Right lobe of liver (tissue), 6 donors: ENCODE results near the gene MBNL3. TPM values are rescaled to one million over a fixed set of nuclear protein-coding genes. Genes with fewer than 3 reads are reported as not detected.

Experiments used
- ATAC-seq, 4 donors: fragments of 200-7000 bp; cut with Tn5 transposase; one replicate each; pipeline ENCODE4 v1.9.1; 2020; ENCODE audit warnings: mild to moderate bottlenecking in 4 of 4, moderate library complexity in 4 of 4
- DNase-seq, 3 donors: peaks; one replicate each; pipeline ENCODE4 v3.0.0-alpha.2; 2020
- H3K27ac ChIP-seq, 3 donors: fragments of 200-600 bp; one replicate each; pipeline ENCODE4 v1.8.0; 2022
- H3K27me3 ChIP-seq, 2 donors: fragments of 200-600 bp; one replicate each; pipeline ENCODE4 v1.8.0; 2022
- H3K36me3 ChIP-seq, 4 donors: fragments of 200-600 bp; sonication (generic) in 1 of 4; one replicate each; pipeline versions ENCODE4 v1.5.1 to v1.8.0; 2017 to 2022; ENCODE audit warnings: control low read depth in 1 of 4
- H3K4me1 ChIP-seq, 4 donors: fragments of 200-600 bp; sonication (generic) in 1 of 4; one replicate each; pipeline versions ENCODE4 v1.5.1 to v1.8.0; 2017 to 2022; ENCODE audit warnings: control low read depth in 1 of 4
- H3K4me3 ChIP-seq, 3 donors: fragments of 200-600 bp; one replicate each; pipeline ENCODE4 v1.8.0; 2022
- H3K9me3 ChIP-seq, 4 donors: fragments of 200-600 bp; sonication (generic) in 1 of 4; one replicate each; pipeline versions ENCODE4 v1.5.1 to v1.8.0; 2017 to 2022; ENCODE audit warnings: control low read depth in 1 of 4
- CTCF ChIP-seq, 4 donors: fragments of 200-600 bp in 3 of 4; fragments of 450-650 bp in 1 of 4; IDR thresholded peaks; one replicate each; pipeline versions ENCODE4 v1.5.1 to v1.8.0; 2016 to 2022; ENCODE audit warnings: antibody characterized with exemption in 4 of 4, mild to moderate bottlenecking in 2 of 4
- POLR2A ChIP-seq: fragments of 450-650 bp; IDR thresholded peaks from one replicate; pipeline ENCODE4 v1.6.1; 2017; ENCODE audit warnings: antibody characterized with exemption, mild to moderate bottlenecking
- WGBS: methylation state at CpG from one replicate; pipeline ENCODE4 v1.1.6; 2018; ENCODE audit warnings: low coverage, low lambda C conversion rate; ENCODE audit not compliant: insufficient coverage; ENCODE audit errors: missing lambda C conversion rate; 5-methylcytosine and 5-hydroxymethylcytosine counted together
- intact Hi-C, 2 donors: fragments of 100-400 bp; cut with DNase I; formaldehyde crosslinking; loops; one replicate each; pipeline versions ENCODE4 v1.11.2 to v1.14.1; 2022
- total RNA-seq, 6 experiments: library from RNA; depleted of rRNA in 2 of 6; stranded (reverse); fragments of >200 nt in 2 of 6; fragmentation: NEBNext Ultra II Directional in 3 of 6; extraction: Animal tissue kit (Norgen Biotek cat#: 25700) in 3 of 6; gene quantifications; one replicate each; pipeline versions ENCODE4 v1.1.0 to v1.2.4, GENCODE V29; 2016 to 2023
- donor health status: DM: no; HTN: yes; CAD: no.
- donor health status: DM: no; HTN: no; CAD: no.
- donor health status: DM: no; HTN: no; CAD: no.
- donor health status: DM: no; HTN: yes; CAD: no.
- donor health status: DM: no; HTN: yes; CAD: no.

The MBNL3 gene
- total RNA-seq, 6 experiments from 2014 or later: 53.3 to 164 (median 84.6) TPM

DNA sequence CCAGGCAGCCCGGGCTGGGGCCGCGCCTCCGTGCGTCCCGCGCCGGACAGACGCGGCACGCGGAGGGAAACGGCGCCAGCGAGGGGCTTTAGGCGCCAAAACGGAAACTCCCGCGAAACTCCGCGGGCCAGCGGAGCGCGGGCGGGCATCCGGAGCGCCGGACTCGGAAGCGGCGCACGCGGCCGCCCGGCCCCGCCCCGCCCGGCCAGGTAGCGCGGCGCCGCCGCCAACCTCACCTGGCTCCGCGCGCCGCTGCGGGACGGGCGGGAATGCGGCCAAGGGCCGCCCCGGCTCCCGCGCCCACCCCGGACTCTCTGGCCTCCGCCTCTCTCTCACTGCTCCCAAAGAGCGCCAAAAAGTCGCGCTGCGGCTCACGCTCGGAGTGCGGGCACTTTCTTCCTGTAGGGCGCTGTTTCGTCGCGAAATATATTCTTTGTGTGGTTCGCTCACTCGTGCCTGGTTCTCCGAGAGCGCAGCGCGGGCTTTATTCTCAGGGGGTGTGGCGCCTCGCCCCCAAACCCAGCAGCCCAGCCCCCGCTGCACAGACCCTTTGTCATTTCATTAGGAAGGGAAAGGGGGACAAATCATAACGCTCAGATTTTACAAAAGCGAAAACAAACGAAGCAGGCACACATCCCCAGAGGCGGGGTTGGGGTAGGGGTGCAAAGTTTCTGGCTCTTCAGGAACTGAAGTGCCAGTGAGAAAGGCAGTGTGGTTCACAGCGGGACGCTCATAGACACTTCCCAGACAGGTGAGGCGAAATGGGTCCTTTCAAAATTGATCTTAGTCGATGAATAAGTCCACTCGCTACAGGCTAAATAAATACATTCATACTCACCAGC is 961 bp upstream of the MBNL3 start:
- Histone ChIP-seq H3K27me3 (no peaks in the 10 kb centered on the region), H3K4me3 (peak overlapping the region; percentile 43 to 62 (median 55)), H3K36me3 (no peaks in the 10 kb centered on the region), H3K4me1 (peaks cover 0 to 5% (median 0%) of the 10 kb centered on the region in 4 donors), H3K27ac (peak overlapping the region; percentile 61 to 71 (median 66)), H3K9me3 (no peaks in the 10 kb centered on the region)
- intact Hi-C loops: no loop called here
- TF ChIP-seq POLR2A: no peak
- TF ChIP-seq CTCF (IDR thresholded peaks at IDR 0.05): no peak
- WGBS: 23% methylated on average over 32 of the region's 86 CpGs
- DNase-seq: peak; percentile 33 to 64 (median 55)
- ATAC-seq: peak; percentile 23 to 57 (median 47)

GRCh38 chrX:132488180-132488705 is 595 bp downstream of the MBNL3 start:
- Histone ChIP-seq H3K4me3 (peak overlapping the region; percentile 43 to 62 (median 55)), H3K27me3 (no peaks in the 10 kb centered on the region), H3K9me3 (no peaks in the 10 kb centered on the region), H3K27ac (peak overlapping the region; percentile 61 to 71 (median 66)), H3K4me1 (peaks cover 0 to 16% (median under 1%) of the 10 kb centered on the region in 4 donors), H3K36me3 (no peaks in the 10 kb centered on the region)
- WGBS: 23% methylated on average over 8 of the region's 8 CpGs
- DNase-seq: no peak
- intact Hi-C loops: no loop called here
- no peak for TF ChIP-seq POLR2A
- TF ChIP-seq CTCF (IDR thresholded peaks at IDR 0.05): no peak
- peak in 1 of 4 donors; percentile 14 for ATAC-seq

GRCh38 chrX:132486599-132487178 is 2.1 kb downstream of the MBNL3 start:
- intact Hi-C loops: no loop called here
- no peak for ATAC-seq
- Histone ChIP-seq H3K27ac (no peak overlapping the region), H3K4me3 (no peak overlapping the region), H3K36me3 (no peaks in the 10 kb centered on the region), H3K4me1 (peaks cover 0 to 21% (median 2%) of the 10 kb centered on the region in 4 donors), H3K27me3 (no peaks in the 10 kb centered on the region), H3K9me3 (no peaks in the 10 kb centered on the region)
- no peak for TF ChIP-seq POLR2A
- TF ChIP-seq CTCF (IDR thresholded peaks at IDR 0.05): no peak
- DNase-seq: no peak
- whole genome bisulfite sequencing: 28% methylated on average over 2 of the region's 2 CpGs

DNA sequence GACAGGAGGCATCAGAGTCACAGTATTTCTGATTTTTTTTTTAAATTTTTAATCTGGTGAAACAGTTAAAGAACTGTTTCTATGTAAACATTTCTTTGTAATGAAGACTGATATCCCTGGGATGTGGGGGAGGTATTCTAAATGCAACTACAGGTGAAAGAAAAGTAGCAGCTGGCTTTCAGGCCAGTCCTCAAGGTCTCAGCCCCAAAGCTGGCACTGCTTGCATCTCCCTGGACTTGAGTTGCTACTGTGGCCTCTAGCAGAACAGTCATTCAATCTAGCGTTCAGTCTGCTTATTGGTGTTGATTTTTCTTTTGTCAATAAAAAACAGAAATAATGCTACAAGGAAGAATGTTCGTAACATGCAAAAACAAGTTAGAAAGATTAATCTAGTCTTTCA is 4.9 kb downstream of the MBNL3 start:
- Histone ChIP-seq H3K4me1 (peaks cover 0 to 40% (median 6%) of the 10 kb centered on the region in 4 donors), H3K36me3 (no peaks in the 10 kb centered on the region), H3K4me3 (no peak overlapping the region), H3K27ac (no peak overlapping the region), H3K27me3 (no peaks in the 10 kb centered on the region), H3K9me3 (no peaks in the 10 kb centered on the region)
- DNase-seq: no peak
- no peak for ATAC-seq
- TF ChIP-seq CTCF (IDR thresholded peaks at IDR 0.05) (no peak), POLR2A (no peak)
- intact Hi-C loops: no loop called here
- WGBS: 45% methylated on average over 2 of the region's 2 CpGs
